Hepatocyte (in vitro differentiated cells): ENCODE results near the gene COL2A1. TPM values are rescaled to one million over a fixed set of nuclear protein-coding genes. Genes with fewer than 3 reads are reported as not detected.

Experiments
- DNase-seq: peaks from one replicate; pipeline ENCODE4 v3.0.0-alpha.2; 2016; ENCODE audit warnings: low spot score
- H2AFZ ChIP-seq: fragments of 200-600 bp; sonication (generic); 2 replicates; pipeline ENCODE4 v1.6.0; 2016; ENCODE audit warnings: antibody characterized with exemption, mild to moderate bottlenecking
- H3K27ac ChIP-seq: fragments of 200-600 bp; sonication (generic); 2 replicates; pipeline ENCODE4 v1.5.1; 2016; ENCODE audit warnings: mild to moderate bottlenecking
- H3K27me3 ChIP-seq: fragments of 200-600 bp; sonication (generic); 2 replicates; pipeline ENCODE4 v1.6.1; 2016
- H3K36me3 ChIP-seq: fragments of 200-600 bp; sonication (generic); replicated peaks from 2 replicates; pipeline ENCODE4 v1.5.1; 2016; ENCODE audit warnings: low read depth; ENCODE audit not compliant: insufficient read depth
- H3K4me1 ChIP-seq: fragments of 200-600 bp; sonication (generic); 2 replicates; pipeline ENCODE4 v1.5.1; 2016; ENCODE audit warnings: mild to moderate bottlenecking, moderate library complexity; ENCODE audit not compliant: insufficient read depth
- H3K4me2 ChIP-seq: fragments of 200-600 bp; sonication (generic); 2 replicates; pipeline ENCODE4 v1.6.0; 2016
- H3K4me3 ChIP-seq: fragments of 200-600 bp; sonication (generic); 2 replicates; pipeline ENCODE4 v1.5.1; 2016; ENCODE audit warnings: mild to moderate bottlenecking
- H3K79me2 ChIP-seq: fragments of 200-600 bp; sonication (generic); 2 replicates; pipeline ENCODE4 v1.6.0; 2017; ENCODE audit warnings: mild to moderate bottlenecking
- H3K9me2 ChIP-seq: fragments of 200-600 bp; sonication (generic); replicated peaks from 2 replicates; pipeline ENCODE4 v1.6.0; 2017; ENCODE audit warnings: mild to moderate bottlenecking; ENCODE audit not compliant: insufficient read depth
- H3K9me3 ChIP-seq: fragments of 200-600 bp; sonication (generic); 2 replicates; pipeline ENCODE4 v1.5.1; 2016; ENCODE audit warnings: low read depth, mild to moderate bottlenecking
- H4K20me1 ChIP-seq: fragments of 200-600 bp; sonication (generic); 2 replicates; pipeline ENCODE4 v1.6.0; 2016; ENCODE audit warnings: mild to moderate bottlenecking; ENCODE audit not compliant: insufficient read depth, poor library complexity, severe bottlenecking
- EZH2 ChIP-seq: fragments of 200-600 bp; sonication (generic); IDR thresholded peaks from 2 replicates; pipeline ENCODE4 v1.6.1; 2016; ENCODE audit warnings: antibody characterized with exemption, mild to moderate bottlenecking, borderline replicate concordance
- EZH2phosphoT487 ChIP-seq: fragments of 200-600 bp; sonication (generic); IDR thresholded peaks from one replicate; pipeline ENCODE4 v1.6.1; 2018; ENCODE audit warnings: antibody characterized with exemption, mild to moderate bottlenecking, low read depth, moderate library complexity; ENCODE audit not compliant: unreplicated experiment, severe bottlenecking
- WGBS: methylation state at CpG from one replicate; pipeline ENCODE4 v1.1.6; 2016; ENCODE audit warnings: low lambda C conversion rate; ENCODE audit errors: missing lambda C conversion rate; 5-methylcytosine and 5-hydroxymethylcytosine counted together
- polyA plus RNA-seq: library from polyadenylated mRNA; unstranded; fragments of >200 nt; fragmentation: Nextera tagmentation; extraction: Ambion mirVana; gene quantifications from 2 replicates; pipeline ENCODE4 v1.2.1, GENCODE V29; 2016
- total RNA-seq: library from RNA; depleted of rRNA; stranded (reverse); fragments of >200 nt; gene quantifications from 2 replicates; pipeline ENCODE4 v1.2.3, GENCODE V29; 2014
- TF ChIP-seq, protein P1 (sequence below): fragments of 200-600 bp; sonication (generic); IDR thresholded peaks from 2 replicates; pipeline ENCODE4 v1.5.1; 2016; ENCODE audit warnings: antibody characterized with exemption, mild to moderate bottlenecking; ENCODE audit not compliant: poor library complexity

COL2A1 gene
- total and polyA plus RNA-seq, 2 experiments from 2014 or later: 52.5 to 57.9 TPM

- no peak overlapping the region for H3K4me3 ChIP-seq
- no peak for DNase-seq
- no peaks in the 10 kb centered on the region for H3K9me3 ChIP-seq
- no peaks in the 10 kb centered on the region for H3K4me1 ChIP-seq
- no peaks in the 10 kb centered on the region for H3K79me2 ChIP-seq
- H3K27me3 ChIP-seq: no peaks in the 10 kb centered on the region
- WGBS: 84% methylated on average over 12 of the region's 12 CpGs
- no peak overlapping the region for H2AFZ ChIP-seq
- H3K4me2 ChIP-seq: no peak overlapping the region
- TF ChIP-seq EZH2: no peak
- TF ChIP-seq, protein P1, sequence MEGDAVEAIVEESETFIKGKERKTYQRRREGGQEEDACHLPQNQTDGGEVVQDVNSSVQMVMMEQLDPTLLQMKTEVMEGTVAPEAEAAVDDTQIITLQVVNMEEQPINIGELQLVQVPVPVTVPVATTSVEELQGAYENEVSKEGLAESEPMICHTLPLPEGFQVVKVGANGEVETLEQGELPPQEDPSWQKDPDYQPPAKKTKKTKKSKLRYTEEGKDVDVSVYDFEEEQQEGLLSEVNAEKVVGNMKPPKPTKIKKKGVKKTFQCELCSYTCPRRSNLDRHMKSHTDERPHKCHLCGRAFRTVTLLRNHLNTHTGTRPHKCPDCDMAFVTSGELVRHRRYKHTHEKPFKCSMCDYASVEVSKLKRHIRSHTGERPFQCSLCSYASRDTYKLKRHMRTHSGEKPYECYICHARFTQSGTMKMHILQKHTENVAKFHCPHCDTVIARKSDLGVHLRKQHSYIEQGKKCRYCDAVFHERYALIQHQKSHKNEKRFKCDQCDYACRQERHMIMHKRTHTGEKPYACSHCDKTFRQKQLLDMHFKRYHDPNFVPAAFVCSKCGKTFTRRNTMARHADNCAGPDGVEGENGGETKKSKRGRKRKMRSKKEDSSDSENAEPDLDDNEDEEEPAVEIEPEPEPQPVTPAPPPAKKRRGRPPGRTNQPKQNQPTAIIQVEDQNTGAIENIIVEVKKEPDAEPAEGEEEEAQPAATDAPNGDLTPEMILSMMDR: no peak
- no peak for TF ChIP-seq EZH2phosphoT487
- no peaks in the 10 kb centered on the region for H4K20me1 ChIP-seq
- no peaks in the 10 kb centered on the region for H3K36me3 ChIP-seq
- no peak overlapping the region for H3K27ac ChIP-seq
- H3K9me2 ChIP-seq: no peaks in the 10 kb centered on the region
These were observed 56.9 kb downstream of the COL2A1 start for GRCh38 chr12:47947341-47947740.

DNA sequence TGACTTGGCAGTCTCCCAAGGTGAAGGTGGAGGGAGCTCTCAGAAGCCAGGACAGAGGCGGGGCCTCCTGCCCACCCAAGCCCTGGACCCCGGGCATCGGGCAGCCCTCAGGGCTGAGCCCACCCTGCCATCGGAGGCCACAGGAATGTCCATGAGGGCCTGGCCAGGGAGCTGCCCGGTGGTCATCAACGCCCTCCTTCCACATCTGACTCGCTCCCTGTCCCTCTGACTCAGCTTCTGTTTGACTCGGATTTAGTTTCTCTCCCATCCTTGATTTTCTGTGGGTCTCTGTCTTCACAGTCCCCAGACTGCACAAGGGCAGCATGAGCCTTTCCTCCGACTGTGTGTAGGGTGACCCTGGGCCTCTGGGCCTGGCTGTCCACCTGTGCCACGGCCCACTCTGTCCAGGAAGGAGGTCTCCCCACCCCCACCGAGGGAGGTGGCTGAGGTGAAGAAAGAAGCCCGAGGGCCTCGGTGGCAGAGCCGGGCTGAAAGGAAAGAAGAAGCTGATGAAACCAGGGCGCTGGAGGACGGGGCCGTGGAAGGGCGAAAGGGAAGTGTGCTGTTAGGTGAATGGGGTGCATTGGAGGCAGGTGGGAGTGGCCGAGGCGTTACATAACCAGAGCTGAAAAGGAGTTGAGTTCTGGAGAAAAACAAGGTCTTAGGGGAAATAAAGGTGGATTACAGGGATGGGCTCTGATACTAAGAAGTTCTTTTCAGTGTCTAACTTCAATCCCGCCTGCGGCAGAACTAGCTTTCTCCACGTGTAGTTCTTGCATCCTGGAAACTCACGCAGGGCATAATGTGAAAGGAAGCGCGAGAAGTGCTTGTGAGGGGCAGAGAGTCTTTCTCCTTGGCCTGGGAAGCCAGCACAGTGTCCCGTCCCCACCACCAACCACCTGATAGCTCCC lies 57.6 kb downstream of the COL2A1 start:
- WGBS: 85% methylated on average over 26 of the region's 27 CpGs
- Histone ChIP-seq H3K79me2 (no peaks in the 10 kb centered on the region), H3K27ac (no peak overlapping the region), H3K4me3 (no peak overlapping the region), H2AFZ (no peak overlapping the region), H3K9me2 (no peaks in the 10 kb centered on the region), H3K4me1 (no peaks in the 10 kb centered on the region), H3K9me3 (no peaks in the 10 kb centered on the region), H3K4me2 (no peak overlapping the region), H4K20me1 (no peaks in the 10 kb centered on the region), H3K27me3 (no peaks in the 10 kb centered on the region), H3K36me3 (no peaks in the 10 kb centered on the region)
- no peak for DNase-seq
- TF ChIP-seq EZH2: no peak
- no peak for TF ChIP-seq EZH2phosphoT487
- TF ChIP-seq, protein P1: no peak

DNA sequence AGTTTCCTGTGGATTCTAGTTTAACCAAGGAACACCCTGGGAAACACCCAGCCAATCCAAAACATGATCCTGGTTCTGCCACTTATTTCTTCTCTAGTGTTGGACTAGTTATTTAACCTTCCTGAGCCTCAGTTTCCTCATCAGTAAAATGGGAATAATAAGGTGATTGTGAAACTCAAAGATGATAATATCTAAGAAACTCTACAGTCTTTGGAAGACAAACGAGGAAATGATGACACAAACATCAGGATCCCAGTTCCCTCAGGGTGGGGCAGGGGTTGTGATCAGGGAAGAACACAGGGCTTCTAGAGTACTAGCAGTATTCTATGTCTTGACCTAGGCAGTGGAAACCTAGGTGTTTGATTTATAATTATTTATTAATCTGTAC lies 58.9 kb downstream of the COL2A1 start:
- no peak for DNase-seq
- TF ChIP-seq, protein P1: no peak
- TF ChIP-seq EZH2 (no peak), EZH2phosphoT487 (no peak)
- H3K36me3 ChIP-seq: no peaks in the 10 kb centered on the region
- H3K27ac ChIP-seq: no peak overlapping the region
- no peak overlapping the region for H3K4me3 ChIP-seq
- no peaks in the 10 kb centered on the region for H3K4me1 ChIP-seq
- no peaks in the 10 kb centered on the region for H3K27me3 ChIP-seq
- 79% methylated on average over 1 of the region's 1 CpG for WGBS
- H3K9me3 ChIP-seq: no peaks in the 10 kb centered on the region
- no peaks in the 10 kb centered on the region for H4K20me1 ChIP-seq
- no peaks in the 10 kb centered on the region for H3K79me2 ChIP-seq
- no peak overlapping the region for H2AFZ ChIP-seq
- no peak overlapping the region for H3K4me2 ChIP-seq
- no peaks in the 10 kb centered on the region for H3K9me2 ChIP-seq
